Omental fat pad (tissue), 4 donors: Measurements from ENCODE around the gene PSMB10. TPM values are rescaled to one million over a fixed set of nuclear protein-coding genes. Genes with fewer than 3 reads are reported as not detected.
A peak's percentile ranks its signal among the peaks of the same experiment; 100 is the strongest.

Experiments
- ATAC-seq: fragments of 150-250 bp; one replicate; pipeline ENCODE4 v1.9.1; 2016; ENCODE audit warnings: mild to moderate bottlenecking, moderate library complexity; ENCODE audit not compliant: low FRiP score
- DNase-seq: peaks from one replicate; pipeline ENCODE4 v3.0.0-alpha.2; 2019; ENCODE audit warnings: low spot score
- CTCF ChIP-seq, 3 donors: fragments of 450-650 bp; IDR thresholded peaks; one replicate each; pipeline ENCODE4 v1.5.1; 2016 to 2017; ENCODE audit warnings: antibody characterized with exemption in 3 of 3, mild to moderate bottlenecking in 3 of 3, moderate library complexity in 2 of 3
- total RNA-seq, 4 donors: library from RNA; depleted of rRNA; stranded (reverse); fragments of >200 nt; gene quantifications; one replicate each; pipeline ENCODE4 v1.1.0, GENCODE V29; 2016

PSMB10 gene
- total RNA-seq, 4 donors from 2014 or later: 29.9 to 53.0 (median 45.3) TPM

- no peak for TF ChIP-seq CTCF (IDR thresholded peaks at IDR 0.05)
- no peak for DNase-seq
- ATAC-seq: no peak
Observed at GRCh38 chr16:67944690-67945391, 8.2 kb upstream of the PSMB10 start.

DNA sequence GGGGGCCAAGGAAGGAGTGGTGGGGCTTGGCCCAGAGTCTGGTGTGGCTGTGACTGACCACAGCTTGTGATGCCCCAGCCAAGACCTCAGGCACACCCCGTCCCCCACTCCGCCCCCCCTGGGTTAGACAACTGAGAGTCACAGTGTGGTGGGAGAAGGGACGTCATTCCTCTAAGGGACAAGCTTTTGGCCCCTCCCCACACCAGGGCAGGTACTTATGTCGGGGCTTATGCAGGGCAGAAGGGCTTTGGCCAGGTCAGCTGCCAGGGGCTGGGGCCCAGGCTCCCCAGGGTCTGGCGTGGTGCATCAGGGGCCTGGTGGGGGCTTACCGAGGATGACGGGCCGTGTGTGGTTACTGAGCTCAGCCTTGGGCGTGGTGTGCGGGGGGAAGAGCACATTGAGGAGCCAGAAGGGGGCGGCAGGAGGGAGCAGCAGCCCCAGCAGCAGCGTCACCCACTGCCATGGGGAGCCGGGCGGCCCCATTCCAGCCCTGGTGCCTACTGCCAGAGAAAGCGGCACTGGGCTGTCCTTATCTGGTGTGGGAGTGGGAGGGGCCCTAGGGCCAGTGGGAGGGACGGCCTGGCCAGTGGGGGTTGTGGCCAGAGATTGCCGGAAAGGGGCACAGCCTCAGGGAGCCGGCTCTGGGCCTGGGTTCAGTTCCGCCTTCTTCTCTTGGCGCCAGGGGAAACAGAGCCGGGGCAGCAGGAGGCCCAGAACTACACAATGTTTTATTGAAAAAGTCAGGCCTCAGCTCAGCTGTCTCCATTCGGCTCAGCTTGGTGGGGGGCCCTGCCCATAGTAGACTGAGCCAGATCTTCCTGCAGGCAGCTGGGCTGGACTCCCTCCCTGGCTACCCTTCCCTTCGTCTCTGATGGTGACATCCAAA is 7.2 kb upstream of the PSMB10 start, which contains the start of gene LCAT:
Gene LCAT (minus strand): TSS at position 502 of the 886 bp plus-strand sequence. CDS start 19 bp downstream, at position 483.
- DNase-seq (no peak), ATAC-seq (peak; percentile 57)
- no peak for TF ChIP-seq CTCF (IDR thresholded peaks at IDR 0.05)

DNA sequence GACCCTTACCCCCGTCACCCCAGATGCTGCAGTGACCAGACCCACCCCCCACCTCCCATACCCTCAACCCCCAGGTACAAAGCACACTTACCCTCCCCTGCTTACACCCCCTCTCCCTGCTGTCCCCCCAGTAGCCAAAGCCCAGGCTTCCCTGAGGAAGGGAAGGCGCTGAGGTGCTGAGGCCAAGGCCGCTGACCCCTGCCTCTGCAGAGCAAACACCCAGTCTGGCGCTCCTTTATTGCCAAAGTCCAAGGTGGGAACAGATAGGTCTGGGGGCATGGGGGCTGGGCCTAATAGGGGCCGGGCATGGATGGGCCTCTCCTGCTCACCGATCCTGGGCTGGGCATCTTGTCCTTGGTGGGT is 6.6 kb upstream of the PSMB10 start:
- DNase-seq (no peak), ATAC-seq (no peak)
- TF ChIP-seq CTCF (IDR thresholded peaks at IDR 0.05): no peak

DNA sequence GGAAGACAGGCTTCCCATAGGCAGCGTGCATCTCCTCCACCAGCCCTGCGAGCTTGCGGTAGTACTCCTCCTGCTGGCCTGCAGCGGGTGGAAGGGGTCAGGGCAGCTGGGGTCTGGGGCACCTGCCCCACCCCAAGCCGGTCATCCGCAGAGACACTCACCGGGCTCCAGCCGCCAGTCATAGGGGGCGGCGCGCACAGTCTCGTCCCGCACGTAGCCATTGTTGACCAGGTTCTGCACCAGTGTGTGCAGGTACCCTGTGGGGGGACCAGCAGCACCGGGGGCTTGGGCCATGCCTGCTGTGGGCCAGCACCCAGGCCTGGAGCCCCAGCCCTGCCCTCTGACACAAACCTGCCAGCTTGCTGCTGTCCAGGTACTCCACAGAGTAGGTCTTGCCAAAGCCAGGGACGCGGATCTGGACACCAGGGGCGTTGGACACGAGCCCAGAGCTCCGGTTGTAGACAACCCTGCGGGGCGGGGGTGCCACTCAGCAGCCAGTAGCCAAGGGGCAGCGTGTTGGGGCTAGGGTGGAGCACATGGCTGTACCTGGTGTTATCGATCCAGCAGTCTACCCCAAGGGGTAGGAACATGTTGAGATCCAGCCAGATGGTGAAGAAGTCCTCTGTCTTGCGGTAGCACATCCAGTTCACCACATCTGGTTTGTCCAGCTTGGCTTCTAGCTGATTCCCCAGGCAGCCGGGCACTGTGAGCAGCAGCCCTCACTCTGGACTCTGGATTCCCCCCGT is 6.0 kb upstream of the PSMB10 start:
- TF ChIP-seq CTCF (IDR thresholded peaks at IDR 0.05): no peak
- DNase-seq (no peak), ATAC-seq (no peak)

DNA sequence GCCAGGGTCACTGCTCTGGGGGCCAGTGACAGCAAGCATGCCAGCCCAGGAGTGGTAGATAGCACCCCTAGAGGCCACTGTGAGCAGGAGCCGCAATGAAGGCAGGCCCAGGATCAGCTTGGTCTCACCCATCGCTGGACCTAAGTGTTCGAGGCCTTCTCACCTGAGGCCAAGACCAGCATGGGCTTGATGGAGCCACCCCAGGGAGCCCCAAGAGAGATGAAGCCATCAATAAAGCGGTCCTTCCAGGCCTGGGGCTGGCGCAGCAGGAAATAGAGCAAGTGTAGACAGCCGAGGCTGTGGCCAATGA is 5.5 kb upstream of the PSMB10 start:
- DNase-seq (no peak), ATAC-seq (peak; percentile 32)
- TF ChIP-seq CTCF (IDR thresholded peaks at IDR 0.05): no peak

- ATAC-seq (no peak), DNase-seq (no peak)
- TF ChIP-seq CTCF (IDR thresholded peaks at IDR 0.05): no peak
Observed at GRCh38 chr16:67941469-67942199, 5.0 kb upstream of the PSMB10 start.
